K562 (cell line): ENCODE results near the gene NME7. TPM values are rescaled to one million over a fixed set of nuclear protein-coding genes. Genes with fewer than 3 reads are reported as not detected.

Experiments
- CEBPG ChIP-seq, 3 experiments: fragments of 200-800 bp in 1 of 3; sonication (Bioruptor generic) in 1 of 3; sonication (generic) in 1 of 3; formaldehyde crosslinking in 1 of 3; IDR thresholded peaks in 2 of 3; conservative IDR thresholded peaks in 1 of 3; 2 replicates each; pipeline versions ENCODE4 v1.6.1 to v1.8.0; 2016 to 2022; ENCODE audit warnings: missing compliant biosample characterization in 2 of 3, missing genetic modification characterization in 2 of 3, mild to moderate bottlenecking in 1 of 3, missing genetic modification reagents in 1 of 3
- CREBBP ChIP-seq: IDR thresholded peaks from one replicate; pipeline ENCODE4 v1.6.1; 2012; ENCODE audit warnings: low read depth, mild to moderate bottlenecking, control low read depth, inconsistent platforms, low read length
- GTF2F1 ChIP-seq: IDR thresholded peaks from 2 replicates; pipeline ENCODE4 v1.6.1; 2011; ENCODE audit warnings: low read depth, low read length, improper control_type of control experiment
- HCFC1 ChIP-seq: IDR thresholded peaks from 2 replicates; pipeline ENCODE4 v1.6.1; 2012; ENCODE audit warnings: low read depth, low read length, improper control_type of control experiment
- ID3 ChIP-seq, 2 experiments: fragments of 250-450 bp in 1 of 2; fragments of 450-650 bp in 1 of 2; sonication (Bioruptor Pico) in 1 of 2; IDR thresholded peaks; 2 replicates each; pipeline versions ENCODE4 v1.6.1 to v1.8.0; 2016 to 2021; ENCODE audit warnings: mild to moderate bottlenecking in 2 of 2, moderate library complexity in 2 of 2, missing compliant biosample characterization in 1 of 2, missing genetic modification characterization in 1 of 2
- KAT8 ChIP-seq: fragments of 450-650 bp; IDR thresholded peaks from 2 replicates; pipeline ENCODE4 v1.6.1; 2016; ENCODE audit warnings: low read depth, mild to moderate bottlenecking
- MECOM ChIP-seq: fragments of 250-450 bp; sonication (Bioruptor Pico); IDR thresholded peaks from 2 replicates; pipeline ENCODE4 v1.8.0; 2022; ENCODE audit warnings: inconsistent platforms
- NRF1 ChIP-seq, 2 experiments: fragments of 450-650 bp; IDR thresholded peaks in 1 of 2; conservative IDR thresholded peaks in 1 of 2; 2 replicates each; pipeline ENCODE4 v1.6.1; 2014; ENCODE audit warnings: mild to moderate bottlenecking in 2 of 2
- PRMT5 ChIP-seq: sonication (generic); formaldehyde crosslinking; IDR thresholded peaks from 2 replicates; pipeline ENCODE4 v1.5.0; 2020; ENCODE audit warnings: missing genetic modification reagents
- SMARCA5 ChIP-seq: fragments of 450-650 bp; IDR thresholded peaks from 2 replicates; pipeline ENCODE4 v1.6.1; 2016
- SPI1 ChIP-seq: IDR thresholded peaks from 2 replicates; pipeline ENCODE4 v1.6.1; 2011; ENCODE audit warnings: low read depth, low read length, control low read depth, borderline replicate concordance
- SRF ChIP-seq, 2 experiments: fragments of 250-450, 450-650 bp in 1 of 2; sonication (Bioruptor Pico) in 1 of 2; sonication (generic) in 1 of 2; formaldehyde crosslinking; IDR thresholded peaks; 2 replicates each; pipeline versions ENCODE4 v1.5.0 to v1.5.1; 2020 to 2022; ENCODE audit warnings: mild to moderate bottlenecking in 1 of 2, missing genetic modification reagents in 1 of 2
- ZFPM2 ChIP-seq: fragments of 250-450 bp; sonication (Bioruptor Pico); IDR thresholded peaks from 2 replicates; pipeline ENCODE4 v1.5.1; 2022; ENCODE audit warnings: mild to moderate bottlenecking
- ZNF232 ChIP-seq: sonication (generic); formaldehyde crosslinking; IDR thresholded peaks from 2 replicates; pipeline ENCODE4 v1.8.0; 2022; ENCODE audit warnings: mild to moderate bottlenecking, missing genetic modification reagents
- ZNF263 ChIP-seq: sonication (generic); formaldehyde crosslinking; IDR thresholded peaks from 2 replicates; pipeline ENCODE4 v1.8.0; 2022; ENCODE audit warnings: mild to moderate bottlenecking, missing genetic modification reagents, borderline replicate concordance
- ZNF41 ChIP-seq: fragments of 250-450 bp; sonication (Bioruptor Pico); conservative IDR thresholded peaks from 2 replicates; pipeline ENCODE4 v1.4.0; 2020; ENCODE audit warnings: mild to moderate bottlenecking
- ZNF507 ChIP-seq: conservative IDR thresholded peaks from 2 replicates; pipeline ENCODE4 v1.6.1; 2017; ENCODE audit warnings: missing genetic modification characterization, missing compliant biosample characterization
- ZNF766 ChIP-seq: fragments of 200-800 bp; sonication (Bioruptor generic); conservative IDR thresholded peaks from 2 replicates; pipeline ENCODE4 v1.6.1; 2016; ENCODE audit warnings: missing genetic modification characterization, missing compliant biosample characterization
- polyA plus RNA-seq, 8 experiments: library from polyadenylated mRNA; depleted of rRNA in 4 of 8; stranded (reverse) in 5 of 8; unstranded in 3 of 8; fragments of >200 nt; fragmentation: Nextera tagmentation in 2 of 8; fragmentation: Illumina TruSeq in 1 of 8; extraction: Ambion mirVana in 2 of 8; extraction: Trizol in 1 of 8; gene quantifications; 2 replicates each; pipeline versions ENCODE4 v1.2.1 to v1.2.3, GENCODE V29; 2011 to 2014; ENCODE audit warnings: inconsistent platforms in 1 of 8, missing spikeins in 1 of 8
- total RNA-seq, 7 experiments: library from RNA; depleted of rRNA in 6 of 7; stranded (reverse); fragments of >200 nt in 6 of 7; fragmentation: Illumina TruSeq in 2 of 7; extraction: Trizol in 2 of 7; gene quantifications; 2 replicates each; pipeline versions ENCODE4 v1.2.1 to v1.2.3, GENCODE V29; 2011 to 2021; ENCODE audit warnings: low replicate concordance in 1 of 7
- TF ChIP-seq, protein P1 (sequence below): fragments of 450-650 bp; IDR thresholded peaks from 2 replicates; pipeline ENCODE4 v1.6.1; 2016
- TF ChIP-seq, protein P2 (sequence below): fragments of 450-650 bp; formaldehyde crosslinking; IDR thresholded peaks from 2 replicates; pipeline ENCODE4 v1.4.0; 2020; ENCODE audit warnings: mild to moderate bottlenecking, moderate library complexity

NME7 gene
- total and polyA plus RNA-seq, 9 of the 15 experiments (the other 6 are each of a cell fraction or from before 2014, with no cell fraction given) = 7.9 to 43.2 (median 23.9) TPM

DNA sequence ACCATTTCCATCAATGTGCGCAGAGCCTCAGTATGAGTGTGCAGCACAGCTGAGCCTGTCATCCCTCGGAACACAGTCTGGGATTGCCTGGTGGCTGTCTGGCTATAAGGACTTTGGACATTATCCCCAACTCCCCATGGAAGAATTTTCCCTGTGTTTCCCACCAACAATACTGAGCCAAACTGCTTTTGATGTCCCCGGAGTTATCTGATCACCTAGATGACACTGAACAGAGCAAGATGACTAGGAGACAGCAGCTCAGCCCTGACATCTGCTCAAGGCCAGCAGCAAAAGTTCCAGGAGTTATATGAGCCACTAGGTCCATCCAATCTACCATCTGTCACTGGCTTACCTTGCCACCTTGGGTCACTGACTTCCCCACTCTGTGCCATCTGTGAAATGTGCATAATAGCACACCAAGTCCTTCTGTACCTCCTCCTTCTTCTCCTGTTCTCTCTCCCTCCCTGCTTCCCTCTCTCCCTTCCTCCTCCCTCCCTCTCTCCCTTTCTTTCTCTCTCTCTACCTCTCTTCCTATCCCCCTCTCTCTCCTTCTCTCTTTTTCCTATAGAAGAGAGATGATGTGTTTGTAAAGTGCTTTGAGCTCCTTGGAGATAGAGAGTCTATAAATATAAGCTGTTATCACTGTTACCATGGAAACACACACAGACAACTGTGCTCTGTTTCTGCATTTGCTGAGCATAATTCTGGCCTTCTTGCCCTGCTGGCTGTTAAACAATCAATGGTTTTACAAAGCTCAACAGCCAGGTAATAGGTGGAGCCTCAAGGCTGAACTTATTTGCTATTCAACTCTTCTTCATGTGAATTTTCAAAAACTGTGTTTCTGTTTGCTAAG lies 280.8 kb downstream of the NME7 start (continued):
- TF ChIP-seq GTF2F1 (no peak), PRMT5 (CRISPR knock-in tag) (no peak), ZNF41 (CRISPR knock-in tag) (no peak), SRF (CRISPR knock-in tag; IDR thresholded peaks at IDR 0.05) (no peak), ZNF232 (CRISPR knock-in tag) (no peak), CREBBP (no peak), ZNF766 (CRISPR knock-in tag) (no peak), ID3 (CRISPR knock-in tag; IDR thresholded peaks at IDR 0.05) (no peak), ID3 (tag; IDR thresholded peaks at IDR 0.05) (no peak), ZNF263 (CRISPR knock-in tag) (no peak), KAT8 (no peak), NRF1 (conservative IDR thresholded peaks at IDR 0.05 in 1 of 2, IDR thresholded peaks at IDR 0.05 in 1 of 2) (no peak), SMARCA5 (no peak), ZFPM2 (CRISPR knock-in tag) (no peak), MECOM (no peak), HCFC1 (no peak), ZNF507 (tag) (no peak), SPI1 (no peak), CEBPG (CRISPR knock-in tag; IDR thresholded peaks at IDR 0.05) (no peak), CEBPG (tag; conservative IDR thresholded peaks at IDR 0.05 in 1 of 2, IDR thresholded peaks at IDR 0.05 in 1 of 2) (no peak)
- TF ChIP-seq, protein P1, sequence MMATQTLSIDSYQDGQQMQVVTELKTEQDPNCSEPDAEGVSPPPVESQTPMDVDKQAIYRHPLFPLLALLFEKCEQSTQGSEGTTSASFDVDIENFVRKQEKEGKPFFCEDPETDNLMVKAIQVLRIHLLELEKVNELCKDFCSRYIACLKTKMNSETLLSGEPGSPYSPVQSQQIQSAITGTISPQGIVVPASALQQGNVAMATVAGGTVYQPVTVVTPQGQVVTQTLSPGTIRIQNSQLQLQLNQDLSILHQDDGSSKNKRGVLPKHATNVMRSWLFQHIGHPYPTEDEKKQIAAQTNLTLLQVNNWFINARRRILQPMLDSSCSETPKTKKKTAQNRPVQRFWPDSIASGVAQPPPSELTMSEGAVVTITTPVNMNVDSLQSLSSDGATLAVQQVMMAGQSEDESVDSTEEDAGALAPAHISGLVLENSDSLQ = peak; percentile 17; the same call in 1 of the 2 replicates
- TF ChIP-seq, protein P2, sequence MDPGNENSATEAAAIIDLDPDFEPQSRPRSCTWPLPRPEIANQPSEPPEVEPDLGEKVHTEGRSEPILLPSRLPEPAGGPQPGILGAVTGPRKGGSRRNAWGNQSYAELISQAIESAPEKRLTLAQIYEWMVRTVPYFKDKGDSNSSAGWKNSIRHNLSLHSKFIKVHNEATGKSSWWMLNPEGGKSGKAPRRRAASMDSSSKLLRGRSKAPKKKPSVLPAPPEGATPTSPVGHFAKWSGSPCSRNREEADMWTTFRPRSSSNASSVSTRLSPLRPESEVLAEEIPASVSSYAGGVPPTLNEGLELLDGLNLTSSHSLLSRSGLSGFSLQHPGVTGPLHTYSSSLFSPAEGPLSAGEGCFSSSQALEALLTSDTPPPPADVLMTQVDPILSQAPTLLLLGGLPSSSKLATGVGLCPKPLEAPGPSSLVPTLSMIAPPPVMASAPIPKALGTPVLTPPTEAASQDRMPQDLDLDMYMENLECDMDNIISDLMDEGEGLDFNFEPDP (CRISPR knock-in tag) = no peak
